H1 (cell line): ENCODE measurements around the gene TLL2. TPM values are rescaled to one million over a fixed set of nuclear protein-coding genes. Genes with fewer than 3 reads are reported as not detected.

Experiments
- CTCF ChIA-PET: fragments of 300-600 bp; sonication (Branson Sonifier 250); formaldehyde crosslinking; loops from one replicate; lab custom pipeline; 2021; ENCODE audit not compliant: partially characterized antibody; lab: Charles Lee
- POLR2A ChIA-PET: fragments of 300-600 bp; sonication (Branson Sonifier 250); formaldehyde crosslinking; loops from one replicate; lab custom pipeline; 2021; ENCODE audit warnings: inconsistent platforms; ENCODE audit not compliant: partially characterized antibody; lab: Charles Lee
- DNase-seq, 2 experiments: peaks; one replicate each; pipeline versions ENCODE4 v3.0.0 to v3.0.0-alpha.2; 2010 to 2022; ENCODE audit warnings: low spot score in 2 of 2, low read depth in 1 of 2, mixed read lengths in 1 of 2
- FAIRE-seq: peaks from 2 replicates; lab custom pipeline; 2011; peaks lifted over from hg19 to GRCh38; lab: Jason Lieb, UNC
- H2AFZ ChIP-seq: 2 replicates; pipeline ENCODE4 v1.8.1; 2012; ENCODE audit warnings: low read length, inconsistent platforms
- H2AK5ac ChIP-seq: 2 replicates; pipeline ENCODE4 v1.6.1; 2013; ENCODE audit warnings: low read depth, low read length
- H2BK120ac ChIP-seq: replicated peaks from 2 replicates; pipeline ENCODE3; 2013; ENCODE audit warnings: low read depth, low read length, inconsistent platforms
- H2BK12ac ChIP-seq: 2 replicates; pipeline ENCODE4 v1.6.1; 2013; ENCODE audit warnings: low read depth, low read length
- H2BK15ac ChIP-seq: 2 replicates; pipeline ENCODE4 v1.6.1; 2013; ENCODE audit warnings: low read length
- H2BK20ac ChIP-seq: 2 replicates; pipeline ENCODE4 v1.6.1; 2013; ENCODE audit warnings: low read length
- H2BK5ac ChIP-seq: 2 replicates; pipeline ENCODE4 v1.6.1; 2013; ENCODE audit warnings: low read depth, low read length
- H3K14ac ChIP-seq: 2 replicates; pipeline ENCODE4 v1.6.1; 2013; ENCODE audit warnings: inconsistent platforms; ENCODE audit not compliant: insufficient read length
- H3K18ac ChIP-seq: 2 replicates; pipeline ENCODE4 v1.6.1; 2013; ENCODE audit warnings: low read length; ENCODE audit errors: extremely low read depth
- H3K23ac ChIP-seq: 2 replicates; pipeline ENCODE4 v1.6.1; 2013; ENCODE audit warnings: inconsistent platforms; ENCODE audit not compliant: insufficient read length
- H3K23me2 ChIP-seq: 2 replicates; pipeline ENCODE4 v1.6.1; 2013; ENCODE audit warnings: low read depth, low read length
- H3K27ac ChIP-seq: 2 replicates; pipeline ENCODE4 v1.6.1; 2011; ENCODE audit warnings: low read depth, low read length, inconsistent platforms
- H3K27me3 ChIP-seq, 4 experiments: replicated peaks in 1 of 4; 1 replicate in 1 of 4; 2 replicates in 3 of 4; pipeline versions ENCODE4 v1.6.1 to v1.8.1; 2011 to 2013; ENCODE audit warnings: low read length in 3 of 4, mild to moderate bottlenecking in 3 of 4, inconsistent platforms in 2 of 4, mixed read lengths in 2 of 4, moderate library complexity in 1 of 4; ENCODE audit not compliant: control insufficient read depth in 3 of 4, insufficient read depth in 3 of 4; ENCODE audit errors: extremely low read depth in 1 of 4
- H3K36me3 ChIP-seq, 4 experiments: 2 replicates each; pipeline versions ENCODE4 v1.6.1 to v1.8.1; 2011 to 2013; ENCODE audit warnings: mild to moderate bottlenecking in 4 of 4, low read length in 3 of 4, moderate library complexity in 2 of 4, control low read depth in 1 of 4, inconsistent platforms in 1 of 4; ENCODE audit not compliant: insufficient read depth in 4 of 4, control insufficient read depth in 2 of 4
- H3K4ac ChIP-seq: replicated peaks from 2 replicates; pipeline ENCODE3; 2013; ENCODE audit warnings: low read length, low read depth, mixed read lengths, inconsistent platforms; ENCODE audit not compliant: insufficient read length
- H3K4me1 ChIP-seq, 4 experiments: replicated peaks in 1 of 4; 1 replicate in 1 of 4; 2 replicates in 3 of 4; pipeline versions ENCODE4 v1.6.1 to v1.8.1; 2011 to 2013; ENCODE audit warnings: low read length in 3 of 4, inconsistent platforms in 2 of 4, mixed read lengths in 1 of 4; ENCODE audit not compliant: insufficient read depth in 4 of 4, control insufficient read depth in 3 of 4
- H3K4me2 ChIP-seq, 2 experiments: 2 replicates each; pipeline versions ENCODE4 v1.6.1 to v1.8.1; 2011 to 2013; ENCODE audit warnings: low read depth in 2 of 2, low read length in 2 of 2, control low read depth in 1 of 2, inconsistent platforms in 1 of 2, mild to moderate bottlenecking in 1 of 2; ENCODE audit not compliant: insufficient read depth in 1 of 2
- H3K4me3 ChIP-seq, 4 experiments: fragments of 200-600, 300-600 bp in 1 of 4; sonication (generic), shearing (Covaris generic), sonication (Bioruptor Twin) in 1 of 4; 2 replicates each; pipeline versions ENCODE4 v1.5.1 to v1.8.1; 2011 to 2016; ENCODE audit warnings: low read length in 4 of 4, low read depth in 3 of 4, control low read depth in 2 of 4, inconsistent platforms in 2 of 4, mild to moderate bottlenecking in 2 of 4, mixed read lengths in 1 of 4, moderate library complexity in 1 of 4; ENCODE audit not compliant: insufficient read depth in 2 of 4; ENCODE audit errors: extremely low read depth in 1 of 4
- H3K56ac ChIP-seq: replicated peaks from 2 replicates; pipeline ENCODE3; 2013; ENCODE audit warnings: low read depth, mild to moderate bottlenecking, mixed read lengths, low read length, inconsistent platforms; ENCODE audit not compliant: insufficient read length
- H3K79me1 ChIP-seq: 2 replicates; pipeline ENCODE4 v1.6.1; 2013; ENCODE audit warnings: low read depth, low read length, control low read depth
- H3K79me2 ChIP-seq, 2 experiments: 2 replicates each; pipeline versions ENCODE4 v1.6.1 to v1.8.1; 2012 to 2013; ENCODE audit warnings: low read length in 2 of 2, mild to moderate bottlenecking in 2 of 2, inconsistent platforms in 1 of 2; ENCODE audit not compliant: insufficient read depth in 2 of 2, control insufficient read depth in 1 of 2
- H3K9ac ChIP-seq, 4 experiments: replicated peaks in 1 of 4; 1 replicate in 1 of 4; 2 replicates in 3 of 4; pipeline versions ENCODE4 v1.6.1 to v1.8.1; 2011 to 2013; ENCODE audit warnings: low read depth in 3 of 4, low read length in 3 of 4, control low read depth in 2 of 4, mild to moderate bottlenecking in 2 of 4, moderate library complexity in 2 of 4, inconsistent platforms in 1 of 4; ENCODE audit errors: extremely low read depth in 1 of 4
- H3K9me3 ChIP-seq, 2 experiments: 2 replicates each; pipeline versions ENCODE4 v1.6.1 to v1.8.1; 2012 to 2013; ENCODE audit warnings: mild to moderate bottlenecking in 2 of 2, moderate library complexity in 2 of 2, control low read depth in 1 of 2, inconsistent platforms in 1 of 2, low read depth in 1 of 2, low read length in 1 of 2, mixed read lengths in 1 of 2; ENCODE audit not compliant: insufficient read depth in 2 of 2
- H4K20me1 ChIP-seq, 2 experiments: replicated peaks in 1 of 2; 2 replicates each; pipeline versions ENCODE3 to v1.8.1; 2011 to 2013; ENCODE audit warnings: inconsistent platforms in 2 of 2, low read length in 2 of 2, mild to moderate bottlenecking in 1 of 2; ENCODE audit not compliant: insufficient read depth in 2 of 2, control insufficient read depth in 1 of 2
- H4K5ac ChIP-seq: 2 replicates; pipeline ENCODE4 v1.6.1; 2013; ENCODE audit warnings: low read length, low read depth, mixed read lengths, inconsistent platforms; ENCODE audit not compliant: insufficient read length
- H4K8ac ChIP-seq: 2 replicates; pipeline ENCODE4 v1.8.0; 2013; ENCODE audit warnings: mild to moderate bottlenecking, moderate library complexity, low read length, inconsistent platforms; ENCODE audit not compliant: insufficient read depth; ENCODE audit errors: extremely low read depth
- H4K91ac ChIP-seq: replicated peaks from 2 replicates; pipeline ENCODE3; 2013; ENCODE audit warnings: low read length, mixed read lengths, inconsistent platforms; ENCODE audit not compliant: insufficient read length
- ASH2L ChIP-seq: fragments of 200-600, 300-600 bp; sonication (generic); IDR thresholded peaks from one replicate; pipeline ENCODE4 v1.7.1; 2017; ENCODE audit warnings: low read length
- BRCA1 ChIP-seq: IDR thresholded peaks from 2 replicates; pipeline ENCODE4 v1.6.1; 2012; ENCODE audit warnings: low read depth, low read length, improper control_type of control experiment
- GTF2F1 ChIP-seq: IDR thresholded peaks from 2 replicates; pipeline ENCODE4 v1.6.1; 2012; ENCODE audit warnings: low read depth, low read length, improper control_type of control experiment, borderline replicate concordance
- JUND ChIP-seq: IDR thresholded peaks from 2 replicates; pipeline ENCODE4 v1.6.1; 2011; ENCODE audit warnings: mild to moderate bottlenecking, improper control_type of control experiment, low read length
- KDM4A ChIP-seq: IDR thresholded peaks from one replicate; pipeline ENCODE4 v1.7.1; 2012; ENCODE audit warnings: low read depth, mild to moderate bottlenecking, moderate library complexity, low read length, inconsistent platforms; ENCODE audit not compliant: severe bottlenecking
- NRF1 ChIP-seq: IDR thresholded peaks from 2 replicates; pipeline ENCODE4 v1.6.1; 2011; ENCODE audit warnings: mild to moderate bottlenecking, low read depth, low read length, improper control_type of control experiment
- SIN3A ChIP-seq, 2 experiments: IDR thresholded peaks in 1 of 2; conservative IDR thresholded peaks in 1 of 2; 2 replicates each; pipeline ENCODE4 v1.6.1; 2011 to 2012; ENCODE audit warnings: low read length in 2 of 2, improper control_type of control experiment in 1 of 2, low read depth in 1 of 2, mild to moderate bottlenecking in 1 of 2
- WGBS, 2 experiments: shearing (Covaris generic) in 1 of 2; methylation state at CpG; one replicate each; pipeline versions ENCODE4 v1.1.6 to v1.1.7; 2013 to 2015; ENCODE audit warnings: low lambda C conversion rate in 2 of 2, mixed read lengths in 2 of 2, inconsistent platforms in 1 of 2, low coverage in 1 of 2, missing lambda C conversion rate in 1 of 2; ENCODE audit not compliant: insufficient replicate concordance in 2 of 2, insufficient coverage in 1 of 2, insufficient read length in 1 of 2; ENCODE audit errors: extremely low coverage in 1 of 2, missing lambda C conversion rate in 1 of 2; 5-methylcytosine and 5-hydroxymethylcytosine counted together
- polyA plus RNA-seq, 7 experiments: library from polyadenylated mRNA; depleted of rRNA in 3 of 7; stranded (reverse) in 5 of 7; unstranded in 2 of 7; fragments of >200 nt in 5 of 7; fragments of 200-250 nt in 2 of 7; gene quantifications; 1 replicate in 5 of 7; 2 replicates in 1 of 7; 4 replicates in 1 of 7; pipeline versions ENCODE4 v1.2.1 to v1.2.3, GENCODE V29; 2011 to 2013; ENCODE audit warnings: missing spikeins in 2 of 7, mixed read lengths in 2 of 7
- total RNA-seq: library from RNA; stranded (reverse); fragmentation: NEBNext Ultra II Directional; extraction: Animal tissue kit (Norgen Biotek cat#: 25700); gene quantifications from 2 replicates; pipeline ENCODE4 v1.2.1, GENCODE V29; 2021
- TF ChIP-seq, protein P1 (sequence below): IDR thresholded peaks from 2 replicates; pipeline ENCODE4 v1.6.1; 2012; ENCODE audit warnings: inconsistent platforms
- TF ChIP-seq, protein P2 (sequence below): IDR thresholded peaks from 2 replicates; pipeline ENCODE4 v1.6.1; 2012; ENCODE audit warnings: inconsistent platforms

TLL2 gene
- total and polyA plus RNA-seq, 2 of the 8 experiments (the other 6 are each of a cell fraction or from before 2014, with no cell fraction given), result 2.4 to 3.2 TPM

DNA sequence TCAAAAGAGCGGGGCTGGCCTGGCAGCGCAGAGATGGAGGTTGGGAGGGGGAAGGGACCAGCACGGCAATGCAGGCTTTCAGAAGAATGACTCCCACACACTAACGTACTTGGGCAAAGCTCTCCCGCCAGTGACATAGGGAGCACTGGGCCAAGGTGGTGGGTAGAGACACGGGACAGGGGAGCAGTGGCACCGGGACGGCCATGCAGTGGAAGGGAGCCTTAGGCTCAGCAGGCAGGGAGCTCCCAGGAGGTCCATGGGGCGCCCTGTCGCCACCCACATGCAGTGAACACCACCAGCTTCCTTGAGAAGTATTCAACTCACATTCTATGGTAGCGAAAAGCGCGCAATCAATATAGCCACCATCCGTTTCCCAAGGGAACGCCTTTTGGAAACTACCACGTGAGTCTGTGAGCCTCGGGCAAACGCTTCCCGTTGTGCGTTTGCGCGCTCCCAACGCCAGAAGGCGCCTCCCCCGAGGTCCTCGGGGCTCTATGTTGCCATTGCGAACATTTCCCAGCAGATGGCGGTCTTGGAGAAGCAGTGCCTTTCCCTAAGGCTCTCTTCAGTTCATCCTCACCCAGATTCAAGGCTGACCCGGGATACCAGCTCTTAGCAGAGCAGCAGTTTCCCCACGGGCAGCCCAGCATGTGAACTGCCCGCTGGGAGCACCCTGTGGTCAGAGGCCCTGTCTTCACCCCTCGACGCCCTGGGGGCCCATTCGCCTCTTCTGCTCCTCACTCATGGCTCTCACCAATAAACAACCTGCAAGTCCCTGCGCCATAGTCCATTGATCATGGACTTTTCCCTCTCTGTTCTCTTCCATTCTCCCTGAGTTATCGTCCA lies 138.5 kb downstream of the TLL2 start:
- WGBS, 2 experiments, result 11% methylated on average over 28 of the region's 36 CpGs; no CpG with 5 or more reads in 1 of the 2 experiments
- peak overlapping the region; percentile 48; the same call in 1 of the 2 replicates for H2BK5ac ChIP-seq
- no peaks in the 10 kb centered on the region for H3K36me3 ChIP-seq
- CTCF ChIA-PET, result interaction anchor here (0.6 to 12.6 kb wide), 61 partner anchors 9 to 860 kb away, joined by 3 to 197 read pairs (median 4); partner anchors contain the start of genes OPALIN and TLL2
- 0 out of 2 replicates have a peak overlapping the region, but pooled peaks have one; percentile 21 for H4K8ac ChIP-seq
- H2BK120ac ChIP-seq, result peak overlapping the region; percentile 26
- peak overlapping the region; percentile 76 for H4K91ac ChIP-seq
- no peak overlapping the region for H3K14ac ChIP-seq
- peak overlapping the region; percentile 30 to 56 (median 47); a peak in 7 of 8 replicates for H3K4me3 ChIP-seq
- peaks cover 4% of the 10 kb centered on the region for H3K23me2 ChIP-seq
- H3K27me3 ChIP-seq, result peaks cover 0 to 3% (median 1%) of the 10 kb centered on the region in 4 experiments; a peak in 3 of 7 replicates
- H3K4me2 ChIP-seq, result peak overlapping the region; percentile 69 to 85
- peak overlapping the region; percentile 8 for H4K5ac ChIP-seq
- no peaks in the 10 kb centered on the region for H3K9me3 ChIP-seq
- peak overlapping the region; percentile 96 for H3K4ac ChIP-seq
- H3K56ac ChIP-seq, result peak overlapping the region; percentile 14
- H3K4me1 ChIP-seq, result peaks cover 0 to 13% (median 7%) of the 10 kb centered on the region in 4 experiments; a peak in 6 of 7 replicates
- no peak overlapping the region for H3K27ac ChIP-seq
- H3K18ac ChIP-seq, result peak overlapping the region; percentile 60; the same call in 1 of the 2 replicates
- peak overlapping the region; percentile 99; the same call in 1 of the 2 replicates for H2BK15ac ChIP-seq
- peak overlapping the region; percentile 93; the same call in 1 of the 2 replicates for H2BK12ac ChIP-seq
- POLR2A ChIA-PET, result interaction anchor here (1.1 to 1.7 kb wide), 2 partner anchors 74 to 138 kb away, joined by 3 to 4 read pairs; partner anchors contain the start of gene TLL2
- no peaks in the 10 kb centered on the region for H4K20me1 ChIP-seq
- FAIRE-seq, result peak; percentile 99
- peak overlapping the region; percentile 89 for H2AFZ ChIP-seq
- no peak overlapping the region for H2AK5ac ChIP-seq
- DNase-seq, result peak; percentile 80 to 93
- H3K23ac ChIP-seq, result no peak overlapping the region
- no peaks in the 10 kb centered on the region for H3K79me1 ChIP-seq
- peak overlapping the region in 1 of 4 experiments; percentile 7; a peak in 1 of 7 replicates for H3K9ac ChIP-seq
- H2BK20ac ChIP-seq, result peak overlapping the region; percentile 80; the same call in 1 of the 2 replicates
- H3K79me2 ChIP-seq, result no peaks in the 10 kb centered on the region
- TF ChIP-seq BRCA1, result no peak
- no peak for TF ChIP-seq GTF2F1
- TF ChIP-seq, protein P1, sequence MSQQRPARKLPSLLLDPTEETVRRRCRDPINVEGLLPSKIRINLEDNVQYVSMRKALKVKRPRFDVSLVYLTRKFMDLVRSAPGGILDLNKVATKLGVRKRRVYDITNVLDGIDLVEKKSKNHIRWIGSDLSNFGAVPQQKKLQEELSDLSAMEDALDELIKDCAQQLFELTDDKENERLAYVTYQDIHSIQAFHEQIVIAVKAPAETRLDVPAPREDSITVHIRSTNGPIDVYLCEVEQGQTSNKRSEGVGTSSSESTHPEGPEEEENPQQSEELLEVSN, result peak; percentile 80
- TF ChIP-seq, protein P2, sequence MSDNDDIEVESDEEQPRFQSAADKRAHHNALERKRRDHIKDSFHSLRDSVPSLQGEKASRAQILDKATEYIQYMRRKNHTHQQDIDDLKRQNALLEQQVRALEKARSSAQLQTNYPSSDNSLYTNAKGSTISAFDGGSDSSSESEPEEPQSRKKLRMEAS, result peak; percentile 84
- TF ChIP-seq JUND, result 0 out of 2 replicates have a peak, but pooled peaks have one; percentile 7
- no peak for TF ChIP-seq NRF1
- TF ChIP-seq KDM4A, result peak; percentile 87
- TF ChIP-seq ASH2L, result peak; percentile 25
- peak; percentile 27 to 62; a peak in 2 of 4 replicates for TF ChIP-seq SIN3A (conservative IDR thresholded peaks at IDR 0.05 in 1 of 2, IDR thresholded peaks at IDR 0.05 in 1 of 2; ENCODE audit: low read depth in 1 of 2, low read length in 2 of 2)
